T follicular helper cell (primary cell): ENCODE data around the gene ACKR3.

ENCODE experiments used
- DNase-seq: peaks from one replicate; pipeline ENCODE4 v3.0.0-alpha.2; 2020; ENCODE audit warnings: low read depth

Gene ACKR3

DNA sequence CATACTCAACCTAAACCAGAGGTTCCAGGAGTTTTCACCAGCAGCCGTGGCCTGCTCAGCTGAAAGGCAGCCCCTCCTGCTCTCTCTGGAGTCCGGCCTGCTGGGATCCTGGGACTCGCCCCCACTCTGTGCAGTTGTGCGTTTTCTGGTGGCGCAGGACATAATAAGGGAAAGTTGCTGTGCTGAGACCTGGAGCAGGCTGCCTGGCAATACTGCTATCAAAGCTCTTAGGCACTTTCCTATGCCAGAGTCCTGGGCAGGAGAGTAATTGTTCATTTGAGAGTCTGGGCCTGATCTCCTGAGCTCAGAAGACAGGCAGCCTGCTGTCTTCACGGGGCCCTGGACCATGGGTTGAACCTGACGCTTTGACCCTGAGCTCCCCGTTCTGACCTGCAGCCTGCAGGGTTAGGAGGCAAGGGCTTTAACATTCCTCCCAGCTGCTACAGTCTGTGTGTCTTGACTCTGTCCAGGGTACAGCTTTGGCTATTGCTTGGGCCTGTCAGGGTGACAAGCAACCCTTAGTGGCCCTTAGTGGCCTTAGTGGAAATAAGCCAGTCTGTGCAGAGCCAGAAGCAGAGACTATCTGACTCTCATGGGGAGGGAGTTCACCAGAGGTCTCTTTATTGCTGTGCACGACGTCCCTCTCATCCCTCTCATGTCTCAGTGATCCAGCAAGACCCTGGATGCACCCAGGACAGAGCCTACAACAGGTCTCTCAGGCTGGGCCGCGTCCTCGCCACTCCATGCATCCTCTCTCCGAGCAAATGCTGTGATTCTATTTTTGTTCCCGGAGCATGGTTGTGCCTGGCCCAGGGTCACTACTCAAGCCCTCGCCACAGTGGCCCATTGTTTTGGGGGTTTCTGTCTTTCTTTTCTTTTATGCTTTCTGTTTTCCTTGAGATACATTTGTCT is 60.6 kb downstream of the ACKR3 start:
- no peak for DNase-seq

DNA sequence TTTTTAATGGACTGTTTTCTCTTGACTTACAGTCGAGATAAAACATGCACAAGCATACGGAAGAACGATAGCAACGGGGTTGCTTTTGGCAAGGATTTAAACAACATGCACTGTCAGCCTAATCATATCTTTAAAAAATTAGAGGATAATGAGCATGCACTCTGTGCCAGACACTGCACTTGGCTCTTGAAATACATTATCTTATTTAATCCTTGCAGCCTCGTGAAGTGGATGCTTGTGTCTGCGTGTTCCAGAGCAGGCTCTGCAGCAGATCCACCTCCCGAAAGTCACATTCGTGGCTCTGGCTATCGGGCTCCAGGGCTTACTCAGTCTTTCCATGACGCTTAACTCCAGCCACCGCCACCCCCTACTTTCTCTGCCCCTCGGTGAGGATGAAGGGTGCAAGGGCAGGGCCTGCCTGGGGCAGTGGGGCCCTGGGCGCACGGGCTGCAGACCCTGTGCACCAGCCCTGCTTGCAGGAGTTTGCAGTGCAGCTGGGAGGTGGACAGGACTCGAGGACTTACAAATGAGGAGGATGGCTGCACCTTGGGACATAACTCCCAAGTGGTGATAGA is 61.7 kb downstream of the ACKR3 start:
- DNase-seq: no peak

DNA sequence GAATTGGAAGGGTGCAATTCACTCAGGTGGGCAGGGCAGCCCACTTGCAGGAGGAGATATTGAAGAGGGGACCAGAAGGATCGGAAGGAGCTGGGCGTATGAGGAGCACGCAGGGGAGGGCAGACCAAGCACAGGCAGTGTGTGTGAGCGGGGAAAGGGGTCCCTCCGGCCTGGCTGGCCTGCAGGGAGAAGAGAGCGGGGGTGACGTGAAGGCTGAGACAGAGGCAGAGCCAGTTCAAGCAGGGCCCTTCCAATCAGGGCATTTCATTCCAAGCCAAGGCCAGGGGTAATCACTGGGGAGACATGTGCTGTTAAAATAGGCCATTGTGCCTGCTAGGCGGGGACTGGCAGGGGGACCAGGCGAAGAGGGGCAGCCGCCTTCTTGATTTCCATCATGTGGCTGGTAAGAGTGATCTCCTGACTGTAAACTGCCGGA is 62.2 kb downstream of the ACKR3 start:
- DNase-seq: no peak
